GM21529 (cell line): ENCODE results near the gene EXTL1.
A peak's percentile ranks its signal among the peaks of the same experiment; 100 is the strongest.

ENCODE experiments used
- ATAC-seq: cut with Tn5 transposase; IDR thresholded peaks from one replicate; pipeline ENCODE4 v1.9.1; 2021; ENCODE audit not compliant: unreplicated experiment

EXTL1 gene

DNA sequence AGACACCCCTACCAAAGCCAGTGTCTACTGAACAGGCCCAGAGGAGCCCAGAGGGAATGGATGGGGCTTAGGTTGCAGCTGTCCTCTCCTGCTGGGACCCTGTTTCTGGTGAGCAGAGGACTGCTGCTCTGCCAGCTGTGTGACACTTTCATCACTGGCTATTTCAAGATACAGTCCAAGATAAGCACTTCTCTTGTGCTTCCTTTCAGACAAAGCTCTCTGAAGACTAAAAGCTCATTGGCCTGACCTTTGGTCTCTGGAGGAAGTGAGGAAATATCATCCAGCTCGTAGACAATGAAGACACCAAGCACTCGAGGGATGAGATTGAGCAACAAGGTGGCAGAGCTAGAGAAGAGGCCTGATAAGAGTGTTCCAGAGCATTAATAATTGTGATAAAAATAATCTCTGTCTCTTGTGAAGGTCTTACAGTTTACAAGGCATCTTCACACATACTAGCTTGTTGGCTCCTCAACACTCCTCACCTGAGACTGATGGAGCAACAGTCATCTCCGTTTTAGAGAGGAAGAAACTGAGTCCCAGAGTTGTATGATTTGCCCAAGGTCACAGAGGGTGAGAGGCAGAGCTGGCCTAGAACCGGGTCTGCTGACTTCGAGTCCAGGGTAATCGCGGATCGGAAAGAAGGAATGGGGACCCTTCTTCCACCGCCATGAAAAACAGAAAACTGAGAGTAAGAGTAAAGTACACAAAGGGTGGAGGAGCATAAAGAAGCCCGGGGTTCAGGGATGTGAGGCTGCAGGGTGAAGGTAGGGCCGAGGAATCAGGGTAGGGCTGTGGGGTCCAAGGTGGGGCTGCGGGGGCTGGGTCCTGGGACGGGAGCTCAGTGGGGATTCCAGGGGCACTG, 24.4 kb upstream of the EXTL1 start:
- ATAC-seq = no peak

GRCh38 chr1:25997828-25998761, 23.5 kb upstream of the EXTL1 start, which contains the start of gene PAFAH2:
Gene PAFAH2 (minus strand): TSS chr1:25998063. CDS start chr1:25990816, 7,247 bp downstream.
- peak; percentile 95 for ATAC-seq

- no peak for ATAC-seq
Measured at GRCh38 chr1:25999041-25999800, 22.4 kb upstream of the EXTL1 start.

DNA sequence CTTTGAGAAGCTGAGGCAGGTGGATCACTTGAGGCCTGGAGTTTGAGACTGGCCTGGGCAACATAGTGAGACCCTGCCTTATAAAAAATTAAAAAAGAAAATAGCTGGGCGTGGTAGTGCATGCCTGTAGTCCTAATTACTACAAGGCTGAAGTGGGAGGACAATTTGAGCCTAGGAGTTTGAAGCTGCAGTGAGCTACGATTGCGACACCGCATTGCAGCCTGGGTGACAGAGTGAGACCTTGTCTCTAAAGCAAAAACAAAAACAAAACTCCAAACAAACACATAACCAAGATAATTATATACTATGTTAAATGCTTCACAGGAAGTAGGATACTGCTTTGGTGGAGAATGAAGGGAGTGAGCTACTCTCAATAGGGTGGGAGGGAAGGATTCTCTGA, 18.3 kb upstream of the EXTL1 start:
- no peak for ATAC-seq

GRCh38 chr1:26003756-26004155, 17.8 kb upstream of the EXTL1 start:
- ATAC-seq = no peak

GRCh38 chr1:26005434-26006105, 16.0 kb upstream of the EXTL1 start:
- ATAC-seq = no peak

DNA sequence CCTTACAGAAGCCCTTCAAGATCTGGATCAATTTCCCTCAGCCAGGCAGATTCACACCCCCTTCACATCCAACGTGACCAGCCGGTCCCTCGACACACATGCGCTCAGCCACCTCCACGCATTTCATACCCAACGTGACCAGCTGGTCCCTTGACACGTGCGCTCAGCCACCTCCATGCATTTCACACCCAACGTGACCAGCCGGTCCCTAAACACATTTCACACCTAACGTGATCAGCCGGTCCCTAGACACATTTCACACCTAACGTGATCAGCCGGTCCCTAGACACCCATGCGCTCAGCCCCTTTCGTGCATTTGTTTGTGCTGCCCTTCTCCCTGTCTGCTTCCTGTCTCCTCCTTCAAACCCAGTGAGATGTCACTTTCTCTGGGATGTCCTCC, 14.9 kb upstream of the EXTL1 start:
- ATAC-seq = no peak

- no peak for ATAC-seq
Measured at GRCh38 chr1:26009796-26010447, 11.7 kb upstream of the EXTL1 start.

DNA sequence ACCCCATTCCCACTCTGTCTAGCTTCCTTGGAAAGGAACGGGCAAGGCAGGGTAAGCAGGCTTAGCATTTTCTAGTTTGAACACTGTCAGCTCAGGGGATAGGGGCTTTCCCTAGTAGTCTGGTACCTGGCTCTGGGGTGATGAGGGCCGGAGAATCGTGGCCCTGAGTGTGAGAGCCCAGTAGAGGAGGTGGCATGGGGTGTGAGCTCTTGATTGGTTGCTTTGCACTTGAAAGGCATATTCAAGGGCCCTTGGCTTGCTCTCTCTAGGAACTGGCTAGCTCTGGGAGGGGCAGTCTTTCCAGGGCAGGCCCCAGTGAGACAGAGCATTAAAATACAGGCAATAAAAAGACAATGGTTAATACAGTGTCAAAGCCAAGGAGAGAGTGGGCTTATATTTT, 10.8 kb upstream of the EXTL1 start:
- no peak for ATAC-seq

- ATAC-seq = no peak
Measured at GRCh38 chr1:26012864-26013263, 8.7 kb upstream of the EXTL1 start.

DNA sequence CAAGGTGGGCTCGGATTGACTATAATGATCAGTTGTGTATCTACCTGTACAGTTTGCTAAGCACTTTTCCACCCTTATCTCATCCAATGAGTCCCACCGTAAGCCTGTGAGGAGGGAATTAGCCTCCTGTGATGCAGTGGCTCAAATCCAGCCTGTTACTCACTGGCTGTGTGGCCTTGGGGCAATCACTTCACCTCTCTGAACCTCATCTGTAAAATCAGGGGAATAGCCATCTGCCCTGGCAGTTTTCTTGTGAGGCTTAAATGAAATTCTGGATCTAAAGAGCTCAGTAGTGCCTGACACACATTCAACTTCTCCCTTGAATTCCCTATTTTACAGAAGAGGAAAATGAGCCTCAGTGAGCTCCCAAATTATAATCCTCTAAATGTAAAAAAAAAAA, 7.4 kb upstream of the EXTL1 start:
- no peak for ATAC-seq

DNA sequence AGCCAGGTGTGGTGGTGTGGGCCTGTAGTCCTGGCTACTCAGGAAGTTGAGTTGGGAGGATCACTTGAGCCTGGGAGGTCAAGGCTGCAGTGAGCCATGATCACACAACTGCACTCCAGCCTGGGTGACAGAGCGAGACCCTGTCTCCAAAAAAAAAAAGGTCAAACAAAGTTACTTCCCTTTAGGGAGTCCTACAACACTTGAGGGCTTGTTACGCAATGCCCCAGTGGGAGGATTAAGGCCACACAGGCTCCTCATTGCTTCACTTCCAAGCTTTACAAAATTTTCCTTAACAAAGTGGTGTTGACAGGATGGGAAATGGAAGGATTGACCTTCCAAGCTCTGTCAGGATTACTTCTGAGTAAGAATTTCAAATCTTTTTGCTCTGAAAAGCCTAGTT, 6.2 kb upstream of the EXTL1 start:
- ATAC-seq = no peak

DNA sequence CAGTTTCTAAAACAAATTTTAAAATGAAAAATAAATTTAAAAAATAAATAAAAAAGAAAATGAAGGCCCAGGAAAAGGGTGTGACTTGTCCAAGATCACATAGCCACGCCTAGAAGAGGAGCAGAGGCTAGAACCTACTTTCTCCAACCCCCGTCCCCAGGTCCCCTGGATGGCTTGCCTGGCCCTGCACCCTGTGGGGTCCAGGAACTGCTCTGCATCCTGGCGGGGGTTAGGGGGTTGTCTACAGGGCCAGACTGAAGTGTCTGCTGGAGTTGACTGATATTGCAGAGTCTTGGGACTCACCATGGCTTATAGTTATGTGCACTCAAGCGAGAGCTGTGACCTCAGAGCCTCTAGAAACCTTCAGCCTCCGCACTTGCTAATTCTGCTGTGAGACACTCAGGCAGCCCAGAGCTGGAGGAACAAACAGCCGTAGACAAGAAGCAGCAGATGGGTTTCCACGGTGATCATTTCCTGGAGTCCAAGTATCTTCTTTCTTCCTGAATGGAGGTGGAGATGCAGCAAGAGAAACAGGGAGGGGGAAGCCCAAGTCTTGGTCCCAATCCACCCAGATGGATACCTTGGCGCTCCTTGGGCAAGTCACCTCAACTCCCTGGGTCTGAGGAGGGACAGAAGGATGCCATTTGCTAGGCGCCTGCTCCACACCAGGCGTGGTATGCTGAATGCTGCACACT, 5.2 kb upstream of the EXTL1 start:
- no peak for ATAC-seq

GRCh38 chr1:26016953-26017545, 4.5 kb upstream of the EXTL1 start:
- no peak for ATAC-seq

DNA sequence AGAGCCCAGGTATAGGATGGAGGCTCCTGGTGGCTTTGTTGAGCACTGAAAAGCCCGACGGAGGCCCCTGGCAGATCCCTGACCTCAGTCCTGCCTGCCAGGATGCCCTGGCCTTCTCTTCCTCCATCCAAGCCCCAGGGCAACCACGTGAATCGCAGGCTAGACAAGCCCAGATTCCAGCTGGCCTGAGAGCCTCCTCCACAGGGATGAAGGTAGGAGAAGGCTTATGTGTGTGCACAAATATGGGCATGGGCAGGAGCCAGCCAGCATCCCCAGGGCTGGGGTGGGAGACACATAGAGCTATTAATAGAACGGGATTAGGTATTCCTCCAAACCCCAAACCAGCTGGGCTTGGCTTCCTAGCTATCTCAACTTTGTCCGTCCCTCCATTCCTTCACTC, 4.0 kb upstream of the EXTL1 start:
- ATAC-seq = no peak

DNA sequence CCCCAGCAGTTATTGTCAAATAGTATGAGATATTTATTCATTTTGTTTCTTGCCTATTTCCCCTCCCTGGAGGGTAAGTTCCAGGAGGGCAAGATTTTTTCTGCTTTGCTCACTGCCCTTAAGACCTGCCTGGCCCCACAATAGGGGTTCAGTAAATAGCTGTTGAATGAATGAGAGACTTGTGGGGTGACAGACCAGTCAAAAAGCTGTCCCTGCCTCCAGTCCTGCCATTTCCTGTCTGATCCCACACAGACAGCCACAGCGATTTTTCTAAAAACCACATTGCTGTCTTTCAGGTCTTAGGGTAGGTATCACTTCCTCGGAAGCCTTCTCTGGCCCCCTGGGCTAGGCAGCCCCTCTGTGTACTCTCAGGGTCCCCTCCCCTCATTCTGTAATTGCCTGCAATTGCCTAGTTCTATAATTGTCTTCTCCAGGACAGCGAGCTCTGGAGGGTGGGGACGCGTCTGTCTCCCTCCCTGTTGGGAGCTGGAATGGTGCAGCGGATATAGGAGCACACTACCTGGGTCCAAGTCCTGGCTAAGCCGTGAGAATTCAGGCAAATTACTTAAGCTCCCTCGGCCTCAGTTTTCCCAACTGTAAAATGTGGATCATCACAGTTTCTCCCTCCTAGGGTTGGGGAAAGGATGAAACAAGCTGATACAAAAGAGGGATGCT, 1.8 kb upstream of the EXTL1 start:
- ATAC-seq = no peak

DNA sequence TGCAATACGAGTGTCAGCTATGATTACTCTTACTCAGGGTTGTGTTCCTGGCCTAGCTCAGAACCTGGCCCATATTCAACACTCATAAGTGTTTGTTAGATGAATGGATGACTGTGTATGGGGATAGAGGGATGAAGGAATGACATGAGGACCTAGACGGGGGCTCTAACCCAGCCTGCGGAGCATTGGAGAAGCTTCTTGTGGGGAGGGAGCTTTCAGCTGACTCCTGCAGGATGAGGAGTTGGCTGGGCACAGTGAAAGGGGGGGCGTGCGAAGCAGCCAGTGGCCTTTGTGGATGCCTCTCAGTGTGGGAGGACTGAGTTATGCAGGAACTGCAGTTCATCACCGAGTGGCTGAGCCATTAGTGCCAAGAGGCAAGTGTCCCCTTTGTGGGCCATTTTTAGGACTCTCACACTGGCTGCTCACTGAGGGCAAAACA, 1.2 kb upstream of the EXTL1 start:
- ATAC-seq = no peak

DNA sequence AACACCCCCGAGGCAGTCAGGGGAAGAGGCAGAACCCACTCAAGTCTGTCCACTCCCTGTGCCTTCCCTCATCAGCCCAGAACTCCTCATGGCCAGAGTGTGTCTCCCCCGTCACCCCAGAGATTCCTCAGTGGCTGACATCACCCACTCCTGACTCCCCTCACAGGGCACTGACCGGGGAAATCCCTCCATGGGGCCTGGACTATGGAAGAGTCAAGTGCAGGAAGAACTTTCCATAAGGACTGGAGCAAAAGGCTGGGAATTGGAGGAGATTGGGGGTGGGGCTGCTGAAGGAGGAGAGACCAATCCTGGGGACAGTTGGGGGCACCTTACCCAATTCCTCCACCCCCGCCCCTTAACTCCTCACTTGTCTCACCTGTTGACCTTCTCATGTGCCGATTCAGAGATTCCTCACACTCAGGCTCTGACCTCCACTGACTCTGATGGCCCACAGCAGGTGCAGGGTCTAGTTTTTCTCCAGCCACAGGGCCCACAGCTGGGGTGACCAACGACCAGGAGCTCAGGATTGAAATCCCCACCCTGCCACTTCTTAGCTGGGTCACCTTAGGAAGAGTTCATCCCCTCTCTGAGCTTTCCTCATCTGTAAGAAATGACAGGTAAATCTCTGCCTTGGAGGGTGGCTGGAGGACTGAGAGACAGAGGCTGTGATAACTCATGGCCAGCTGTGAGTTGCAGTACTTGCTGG, 481 bp upstream of the EXTL1 start:
- no peak for ATAC-seq
